Ascending aorta (tissue), 2 donors: ENCODE data around the gene MPHOSPH6. TPM values are rescaled to one million over a fixed set of nuclear protein-coding genes. Genes with fewer than 3 reads are reported as not detected.

Experiments
- DNase-seq, 2 donors: peaks; one replicate each; pipeline ENCODE4 v3.0.0-alpha.2; 2019; ENCODE audit warnings: low spot score in 2 of 2
- H3K27ac ChIP-seq, 2 donors: fragments of 200-600 bp; sonication (generic); one replicate each; pipeline ENCODE4 v1.5.1; 2016 to 2017; ENCODE audit warnings: mild to moderate bottlenecking in 1 of 2
- H3K27me3 ChIP-seq: fragments of 200-600 bp; sonication (generic); one replicate; pipeline ENCODE4 v1.5.1; 2017
- H3K36me3 ChIP-seq, 2 donors: fragments of 200-600 bp; sonication (generic); one replicate each; pipeline ENCODE4 v1.5.1; 2016
- H3K4me1 ChIP-seq, 2 donors: fragments of 200-600 bp; sonication (generic); one replicate each; pipeline ENCODE4 v1.5.1; 2016 to 2017; ENCODE audit warnings: mild to moderate bottlenecking in 1 of 2
- H3K4me3 ChIP-seq, 2 donors: fragments of 200-600 bp; sonication (generic); one replicate each; pipeline ENCODE4 v1.5.1; 2016 to 2017; ENCODE audit warnings: mild to moderate bottlenecking in 1 of 2
- H3K9me3 ChIP-seq, 2 donors: fragments of 200-600 bp; sonication (generic); one replicate each; pipeline ENCODE4 v1.5.1; 2016
- CTCF ChIP-seq, 3 experiments: fragments of 200-600 bp in 2 of 3; fragments of 450-650 bp in 1 of 3; sonication (generic) in 2 of 3; IDR thresholded peaks; one replicate each; pipeline ENCODE4 v1.5.1; 2016 to 2019; ENCODE audit warnings: antibody characterized with exemption in 3 of 3, mild to moderate bottlenecking in 1 of 3, moderate library complexity in 1 of 3
- intact Hi-C: fragments of 100-400 bp; cut with DNase I; formaldehyde crosslinking; loops from one replicate; pipeline ENCODE4 v1.15.1; 2023
- total RNA-seq: library from RNA; depleted of rRNA; stranded (reverse); fragments of >200 nt; gene quantifications from one replicate; pipeline ENCODE4 v1.1.0, GENCODE V29; 2016

MPHOSPH6 gene
- total RNA-seq, 1 donor from 2014 or later, result 86.5 TPM

- H3K4me3 ChIP-seq, result no peak overlapping the region
- H3K36me3 ChIP-seq, result no peaks in the 10 kb centered on the region
- no peak overlapping the region for H3K27ac ChIP-seq
- H3K27me3 ChIP-seq, result no peaks in the 10 kb centered on the region
- H3K9me3 ChIP-seq, result no peaks in the 10 kb centered on the region
- intact Hi-C loops, result no loop called here
- DNase-seq, result no peak
- no peak for TF ChIP-seq CTCF (IDR thresholded peaks at IDR 0.05)
- H3K4me1 ChIP-seq, result no peaks in the 10 kb centered on the region
These were observed 32.8 kb downstream of the MPHOSPH6 start for GRCh38 chr16:82136956-82137821.

- intact Hi-C loops, result no loop called here
- no peak for TF ChIP-seq CTCF (IDR thresholded peaks at IDR 0.05)
- H3K9me3 ChIP-seq, result no peaks in the 10 kb centered on the region
These were observed 34.2 kb downstream of the MPHOSPH6 start for GRCh38 chr16:82135844-82136243.

GRCh38 chr16:82134846-82135245 is 35.2 kb downstream of the MPHOSPH6 start:
- no peak for TF ChIP-seq CTCF (IDR thresholded peaks at IDR 0.05)
- Histone ChIP-seq H3K27me3 (no peaks in the 10 kb centered on the region), H3K4me3 (no peak overlapping the region), H3K36me3 (no peaks in the 10 kb centered on the region), H3K9me3 (no peaks in the 10 kb centered on the region), H3K27ac (no peak overlapping the region), H3K4me1 (no peaks in the 10 kb centered on the region)
- no peak for DNase-seq
- intact Hi-C loops, result no loop called here

More at GRCh38 chr16:82135844-82136243, 34.2 kb downstream of the MPHOSPH6 start:
- Histone ChIP-seq H3K27me3 (no peaks in the 10 kb centered on the region), H3K27ac (no peak overlapping the region), H3K4me1 (no peaks in the 10 kb centered on the region), H3K36me3 (no peaks in the 10 kb centered on the region), H3K4me3 (no peak overlapping the region)
- no peak for DNase-seq

GRCh38 chr16:82133798-82134197 is 36.2 kb downstream of the MPHOSPH6 start:
- Histone ChIP-seq H3K4me3 (no peak overlapping the region), H3K27ac (no peak overlapping the region), H3K36me3 (no peaks in the 10 kb centered on the region), H3K27me3 (no peaks in the 10 kb centered on the region), H3K9me3 (no peaks in the 10 kb centered on the region), H3K4me1 (no peaks in the 10 kb centered on the region)
- no peak for DNase-seq
- intact Hi-C loops, result no loop called here
- no peak for TF ChIP-seq CTCF (IDR thresholded peaks at IDR 0.05)

GRCh38 chr16:82129881-82130280 is 40.1 kb downstream of the MPHOSPH6 start:
- intact Hi-C loops, result no loop called here
- H3K4me1 ChIP-seq, result no peaks in the 10 kb centered on the region
- TF ChIP-seq CTCF (IDR thresholded peaks at IDR 0.05), result no peak
- peaks cover 0 to 11% of the 10 kb centered on the region in 2 donors for H3K9me3 ChIP-seq
- H3K4me3 ChIP-seq, result no peak overlapping the region
- no peak overlapping the region for H3K27ac ChIP-seq
- DNase-seq, result no peak
- no peaks in the 10 kb centered on the region for H3K27me3 ChIP-seq
- H3K36me3 ChIP-seq, result no peaks in the 10 kb centered on the region
